AG04450 (cell line): ENCODE measurements around the gene ZNF814. TPM values are rescaled to one million over a fixed set of nuclear protein-coding genes. Genes with fewer than 3 reads are reported as not detected.

ENCODE experiments used
- polyA plus RNA-seq: library from polyadenylated mRNA; depleted of rRNA; stranded (reverse); fragments of >200 nt; gene quantifications from 2 replicates; pipeline ENCODE4 v1.2.3, GENCODE V29; 2011; rRNA removed

Gene ZNF814
- polyA plus RNA-seq, 1 experiment: 5.6 TPM

Other genes with a start within 250 kb of the ZNF814 start
- not detected in 2 replicates for gene ZSCAN4, start 220.1 kb downstream of the ZNF814 start, polyA plus RNA-seq
- gene ZNF551, start 207.1 kb downstream of the ZNF814 start, polyA plus RNA-seq: 3.7 TPM in 2 replicates
- 7.7 and 8.1 TPM in 2 replicates for gene ZNF154, start 179.8 kb downstream of the ZNF814 start, polyA plus RNA-seq
- gene ZNF671, start 161.4 kb downstream of the ZNF814 start, polyA plus RNA-seq: 7.2 and 7.8 TPM in 2 replicates
- 9.7 and 10.5 TPM in 2 replicates for gene ZNF776, start 142.2 kb downstream of the ZNF814 start, polyA plus RNA-seq
- gene ZNF586, start 119.4 kb downstream of the ZNF814 start, polyA plus RNA-seq: 7.5 and 9.8 TPM in 2 replicates
- 2.8 and 2.9 TPM in 2 replicates for gene ZNF552, start 74.1 kb downstream of the ZNF814 start, polyA plus RNA-seq
- gene ZNF587B, start 58.7 kb downstream of the ZNF814 start, polyA plus RNA-seq: 5.7 TPM in 2 replicates
- gene ZNF587, start 39.2 kb downstream of the ZNF814 start, polyA plus RNA-seq: 15.7 and 18.3 TPM in 2 replicates
- 6.2 and 8.4 TPM in 2 replicates for gene ZNF417, start 27.6 kb upstream of the ZNF814 start, polyA plus RNA-seq
- gene ZNF418, start 46.4 kb upstream of the ZNF814 start, polyA plus RNA-seq: 2.7 and 3.1 TPM in 2 replicates
- 3.6 and 4.6 TPM in 2 replicates for gene ZNF256, start 58.7 kb upstream of the ZNF814 start, polyA plus RNA-seq
- 0.10 and 0.27 TPM in 2 replicates for gene C19orf18, start 85.5 kb upstream of the ZNF814 start, polyA plus RNA-seq
- gene ZNF606, start 113.8 kb upstream of the ZNF814 start, polyA plus RNA-seq: 4.9 TPM in 2 replicates
- gene ZSCAN1, start 145.0 kb upstream of the ZNF814 start, polyA plus RNA-seq: not detected in 2 replicates
- gene ZNF135, start 170.2 kb upstream of the ZNF814 start, polyA plus RNA-seq: 6.4 and 6.6 TPM in 2 replicates
- 12.7 and 15.2 TPM in 2 replicates for gene ZSCAN18, start 209.2 kb upstream of the ZNF814 start, polyA plus RNA-seq